Measurements from ENCODE around the gene ITIH3.

DNA sequence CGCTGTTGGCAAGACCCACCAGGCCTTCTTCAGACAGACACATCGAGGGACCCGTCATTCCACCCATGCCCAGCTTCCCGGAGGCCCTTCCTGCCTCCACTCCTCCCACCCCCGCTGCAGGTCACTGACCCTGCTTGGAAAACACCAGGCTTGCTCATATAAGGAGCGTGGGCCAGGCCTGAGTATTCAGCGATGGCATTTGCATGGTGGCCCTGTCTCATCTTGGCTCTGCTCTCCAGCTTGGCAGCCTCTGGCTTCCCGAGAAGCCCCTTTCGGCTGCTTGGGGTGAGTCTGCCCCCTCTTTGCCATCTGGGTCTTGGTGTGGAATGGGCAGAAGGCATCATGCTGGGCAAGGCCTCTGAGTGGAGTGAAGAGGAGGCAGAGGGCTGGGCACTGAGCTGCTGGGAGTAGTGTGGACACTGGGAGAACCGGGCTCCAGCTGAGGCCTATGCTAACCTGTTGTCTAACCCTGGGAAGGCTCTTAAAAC is at the start of gene ITIH3:
- TF ChIP-seq, protein P1, sequence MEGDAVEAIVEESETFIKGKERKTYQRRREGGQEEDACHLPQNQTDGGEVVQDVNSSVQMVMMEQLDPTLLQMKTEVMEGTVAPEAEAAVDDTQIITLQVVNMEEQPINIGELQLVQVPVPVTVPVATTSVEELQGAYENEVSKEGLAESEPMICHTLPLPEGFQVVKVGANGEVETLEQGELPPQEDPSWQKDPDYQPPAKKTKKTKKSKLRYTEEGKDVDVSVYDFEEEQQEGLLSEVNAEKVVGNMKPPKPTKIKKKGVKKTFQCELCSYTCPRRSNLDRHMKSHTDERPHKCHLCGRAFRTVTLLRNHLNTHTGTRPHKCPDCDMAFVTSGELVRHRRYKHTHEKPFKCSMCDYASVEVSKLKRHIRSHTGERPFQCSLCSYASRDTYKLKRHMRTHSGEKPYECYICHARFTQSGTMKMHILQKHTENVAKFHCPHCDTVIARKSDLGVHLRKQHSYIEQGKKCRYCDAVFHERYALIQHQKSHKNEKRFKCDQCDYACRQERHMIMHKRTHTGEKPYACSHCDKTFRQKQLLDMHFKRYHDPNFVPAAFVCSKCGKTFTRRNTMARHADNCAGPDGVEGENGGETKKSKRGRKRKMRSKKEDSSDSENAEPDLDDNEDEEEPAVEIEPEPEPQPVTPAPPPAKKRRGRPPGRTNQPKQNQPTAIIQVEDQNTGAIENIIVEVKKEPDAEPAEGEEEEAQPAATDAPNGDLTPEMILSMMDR (IDR thresholded peaks at IDR 0.05): no peak
- TF ChIP-seq POLR2A (IDR thresholded peaks at IDR 0.05): no peak

Data from transverse colon (tissue), 3 donors.